HG02840 (cell line): ENCODE data around the gene ZNF263.
A peak's percentile ranks its signal among the peaks of the same experiment; 100 is the strongest.
"Not testable (repeated sequence)": the region's sequence is repeated elsewhere in the genome, so short reads cannot be mapped to it uniquely, and the experiment has no call there.

Experiments
- ATAC-seq: cut with Tn5 transposase; IDR thresholded peaks from one replicate; pipeline ENCODE4 v1.9.1; 2021; ENCODE audit warnings: mild to moderate bottlenecking, moderate library complexity, moderate number of reproducible peaks; ENCODE audit not compliant: unreplicated experiment, low FRiP score

Gene ZNF263

DNA sequence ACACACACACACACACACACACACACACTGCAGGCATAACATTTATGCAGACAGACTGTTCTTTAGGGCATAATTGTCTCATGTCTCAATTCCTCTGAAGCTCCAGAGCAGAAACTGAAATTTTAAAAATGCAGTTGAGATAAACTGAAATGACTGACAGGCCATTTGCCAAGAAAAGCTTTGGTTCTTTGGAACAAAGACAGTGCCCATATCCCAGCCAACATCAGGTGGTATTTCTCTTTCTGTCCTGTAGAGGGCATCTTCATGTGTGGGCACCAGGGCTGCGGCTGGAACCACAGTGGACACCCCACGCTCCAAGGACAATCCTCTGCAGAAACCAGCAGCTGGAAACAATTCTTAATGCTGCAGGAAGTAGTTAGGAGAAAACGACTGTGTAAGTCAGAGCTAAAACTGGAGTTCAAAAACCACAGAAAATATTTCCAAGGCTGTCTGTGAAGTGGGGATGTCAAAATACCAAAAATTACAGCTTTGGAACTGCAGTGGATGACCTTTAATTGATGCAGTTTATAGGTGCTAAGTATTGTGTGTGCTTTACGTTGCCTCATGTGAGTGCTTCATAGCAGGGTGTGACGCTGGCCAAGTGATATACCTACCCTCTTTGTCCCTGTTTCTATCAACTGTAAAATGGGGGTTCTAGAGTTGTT, 16.3 kb upstream of the ZNF263 start:
- no peak for ATAC-seq

- no peak for ATAC-seq
These were observed 15.0 kb upstream of the ZNF263 start for GRCh38 chr16:3268294-3268693.

DNA sequence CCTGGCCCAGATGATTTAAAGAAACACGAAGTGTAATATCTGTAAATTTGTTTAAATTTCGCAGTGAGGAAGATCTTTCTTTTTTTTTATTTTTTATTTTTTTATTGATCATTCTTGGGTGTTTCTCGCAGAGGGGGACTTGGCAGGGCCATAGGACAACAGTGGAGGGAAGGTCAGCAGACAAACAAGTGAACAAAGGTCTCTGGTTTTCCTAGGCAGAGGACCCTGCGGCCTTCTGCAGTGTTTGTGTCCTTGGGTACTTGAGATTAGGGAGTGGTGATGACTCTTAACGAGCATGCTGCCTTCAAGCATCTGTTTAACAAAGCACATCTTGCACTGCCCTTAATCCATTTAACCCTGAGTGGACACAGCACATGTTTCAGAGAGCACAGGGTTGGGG, 12.6 kb upstream of the ZNF263 start:
- ATAC-seq: not testable (repeated sequence)

GRCh38 chr16:3271281-3271680, 12.0 kb upstream of the ZNF263 start:
- not testable (repeated sequence) for ATAC-seq

DNA sequence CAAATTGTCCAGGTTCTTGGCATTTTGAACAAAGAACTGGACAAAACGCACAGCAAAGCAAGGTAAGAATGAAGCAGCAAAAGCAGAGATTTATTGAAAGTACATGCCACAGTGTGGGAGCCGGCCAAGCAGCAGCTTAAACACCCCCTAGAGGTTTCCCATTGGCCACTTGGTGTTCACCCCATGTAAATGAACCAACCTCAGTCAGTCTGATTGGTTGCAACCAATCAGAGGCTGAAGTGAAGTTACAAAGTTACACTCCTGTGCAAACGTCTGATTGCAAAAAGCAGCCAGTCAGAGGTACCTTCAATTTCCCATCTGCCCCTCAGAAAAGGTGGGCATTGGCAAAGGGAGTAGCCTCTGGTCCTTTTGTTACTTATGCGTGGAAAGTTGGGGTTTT, 8.8 kb upstream of the ZNF263 start:
- ATAC-seq: no peak

- ATAC-seq: no peak
These were observed 8.3 kb upstream of the ZNF263 start for GRCh38 chr16:3274947-3275346.

DNA sequence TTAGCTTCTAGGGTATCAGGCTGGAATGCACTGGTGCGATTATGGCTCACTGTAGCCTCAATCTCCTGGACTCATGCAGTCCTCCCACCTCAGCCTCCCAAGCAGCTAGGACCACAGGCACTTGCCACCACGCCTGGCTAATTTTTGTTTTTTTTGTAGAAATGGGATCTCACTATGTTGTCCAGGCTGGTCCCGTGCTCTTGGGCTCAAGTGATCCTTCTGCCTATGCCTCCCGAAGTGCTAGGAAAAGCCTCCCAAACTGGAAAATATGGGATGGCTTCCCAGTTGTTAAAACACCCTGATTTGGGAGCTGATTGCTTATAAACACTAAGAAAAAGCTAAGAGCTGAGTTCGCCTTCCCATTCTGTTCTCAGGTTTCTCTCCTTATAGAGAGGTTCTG, 6.6 kb upstream of the ZNF263 start:
- no peak for ATAC-seq

- ATAC-seq: no peak
These were observed 2.0 kb upstream of the ZNF263 start for GRCh38 chr16:3281222-3281820.

GRCh38 chr16:3282103-3282729, 1.1 kb upstream of the ZNF263 start:
- peak; percentile 16 for ATAC-seq

DNA sequence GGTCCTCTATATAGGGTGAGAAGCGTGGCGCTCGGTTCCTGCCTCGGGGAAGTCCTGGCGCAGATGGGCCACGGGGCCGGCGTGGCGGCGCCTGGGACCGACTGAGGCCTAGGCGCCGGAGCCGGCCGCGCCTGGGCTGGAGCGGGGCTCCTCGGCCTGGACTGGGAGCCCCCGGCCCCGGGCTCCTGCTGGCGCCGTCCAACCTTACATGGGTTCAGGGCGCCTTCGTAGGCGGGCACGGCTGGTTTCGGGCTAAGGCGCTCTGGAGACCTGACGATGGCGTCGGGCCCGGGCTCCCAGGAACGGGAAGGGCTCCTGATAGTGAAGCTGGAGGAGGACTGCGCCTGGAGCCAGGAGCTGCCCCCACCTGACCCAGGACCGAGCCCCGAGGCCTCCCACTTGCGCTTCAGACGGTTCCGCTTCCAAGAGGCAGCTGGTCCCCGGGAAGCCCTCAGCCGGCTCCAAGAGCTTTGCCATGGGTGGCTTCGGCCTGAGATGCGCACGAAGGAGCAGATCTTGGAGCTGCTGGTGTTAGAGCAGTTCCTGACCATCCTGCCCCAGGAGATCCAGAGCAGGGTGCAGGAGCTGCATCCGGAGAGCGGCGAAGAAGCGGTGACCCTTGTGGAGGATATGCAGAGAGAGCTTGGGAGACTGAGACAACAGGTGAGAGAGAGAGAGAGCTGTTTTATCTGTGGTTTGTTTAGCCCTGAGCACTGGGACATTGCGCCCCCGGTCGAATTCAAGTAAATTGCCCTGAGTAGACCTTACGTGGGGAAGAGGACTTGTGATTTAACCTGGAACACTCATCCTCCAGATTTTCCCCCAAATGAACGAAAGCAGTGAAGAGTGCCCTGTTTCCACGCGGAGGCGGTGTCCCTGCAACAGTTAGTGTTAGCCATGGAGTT, 504 bp downstream of the ZNF263 start:
- no peak for ATAC-seq

- ATAC-seq: no peak
These were observed 1.8 kb downstream of the ZNF263 start for GRCh38 chr16:3285131-3285530.

GRCh38 chr16:3289998-3290673, 6.8 kb downstream of the ZNF263 start:
- no peak for ATAC-seq

- no peak for ATAC-seq
These were observed 9.3 kb downstream of the ZNF263 start for GRCh38 chr16:3292604-3293003.

GRCh38 chr16:3295209-3295608, 11.9 kb downstream of the ZNF263 start:
- no peak for ATAC-seq

- ATAC-seq: no peak
These were observed 12.5 kb downstream of the ZNF263 start for GRCh38 chr16:3295783-3296182.

- no peak for ATAC-seq
These were observed 21.1 kb downstream of the ZNF263 start for GRCh38 chr16:3304370-3304769.

GRCh38 chr16:3305109-3306068, 22.1 kb downstream of the ZNF263 start, which contains the start of the genes TIGD7 and ZNF75A:
Gene TIGD7 (minus strand): TSS chr16:3305430. CDS start chr16:3300614, 4,816 bp downstream.
Gene ZNF75A (plus strand): TSS chr16:3305497. CDS start chr16:3308429, 2,932 bp downstream.
- peak; percentile 95 for ATAC-seq

GRCh38 chr16:3306078-3306477, 22.8 kb downstream of the ZNF263 start:
- ATAC-seq: no peak

- ATAC-seq: no peak
These were observed 28.2 kb downstream of the ZNF263 start for GRCh38 chr16:3311496-3311895.
